ENCODE measurements around the gene IL17RE. TPM values are rescaled to one million over a fixed set of nuclear protein-coding genes. Genes with fewer than 3 reads are reported as not detected.

The IL17RE gene
- total and polyA plus RNA-seq, 2 of the 13 experiments (the other 11 are each of a cell fraction or from before 2014, with no cell fraction given) = 14.5 to 24.1 TPM

DNA sequence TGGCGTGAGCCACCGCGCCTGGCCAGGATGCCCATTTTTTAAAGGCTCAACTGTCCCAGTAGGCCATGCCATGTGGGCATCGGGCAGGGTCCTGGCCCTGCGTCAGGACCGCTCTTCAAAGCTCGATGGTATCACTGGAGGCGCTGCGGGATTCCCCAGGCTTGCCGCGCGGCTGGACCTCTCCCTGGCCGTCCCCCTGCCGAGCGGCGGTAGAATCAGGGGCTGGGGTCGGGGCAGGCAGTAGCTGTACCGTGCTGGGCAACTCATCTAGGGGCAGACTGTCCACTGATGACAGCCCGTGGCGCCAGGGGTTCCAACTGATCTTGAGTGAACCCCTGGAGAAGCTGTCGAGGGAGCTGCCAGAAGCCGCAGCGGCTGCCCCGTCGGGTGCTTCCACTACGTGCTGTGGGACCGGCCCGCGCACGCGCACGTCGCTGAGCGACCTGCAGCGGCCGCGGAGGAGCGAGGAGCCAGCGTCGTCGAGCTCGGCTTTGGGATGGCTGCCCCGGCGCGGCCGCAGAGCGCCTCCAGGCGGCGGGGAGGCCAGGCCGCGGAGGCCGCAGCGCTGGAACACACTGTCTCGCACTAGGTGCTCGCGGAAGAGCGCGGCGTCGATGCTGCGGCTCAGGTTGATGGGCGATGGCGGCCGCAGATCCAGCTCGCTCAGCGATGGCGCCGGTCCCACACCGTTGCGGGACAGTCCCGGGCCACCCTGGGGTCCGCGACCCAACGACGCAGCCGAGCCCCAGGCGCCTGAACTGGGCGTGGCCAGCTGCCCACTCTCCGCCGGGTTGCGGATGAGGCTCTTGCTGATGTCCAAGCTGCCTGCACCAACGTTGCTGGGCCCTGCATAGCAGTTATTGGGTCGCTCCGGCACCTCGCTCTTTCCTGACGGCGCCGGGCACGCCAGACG, 43.7 kb downstream of the IL17RE start (continued):
- TF ChIP-seq, protein P1, sequence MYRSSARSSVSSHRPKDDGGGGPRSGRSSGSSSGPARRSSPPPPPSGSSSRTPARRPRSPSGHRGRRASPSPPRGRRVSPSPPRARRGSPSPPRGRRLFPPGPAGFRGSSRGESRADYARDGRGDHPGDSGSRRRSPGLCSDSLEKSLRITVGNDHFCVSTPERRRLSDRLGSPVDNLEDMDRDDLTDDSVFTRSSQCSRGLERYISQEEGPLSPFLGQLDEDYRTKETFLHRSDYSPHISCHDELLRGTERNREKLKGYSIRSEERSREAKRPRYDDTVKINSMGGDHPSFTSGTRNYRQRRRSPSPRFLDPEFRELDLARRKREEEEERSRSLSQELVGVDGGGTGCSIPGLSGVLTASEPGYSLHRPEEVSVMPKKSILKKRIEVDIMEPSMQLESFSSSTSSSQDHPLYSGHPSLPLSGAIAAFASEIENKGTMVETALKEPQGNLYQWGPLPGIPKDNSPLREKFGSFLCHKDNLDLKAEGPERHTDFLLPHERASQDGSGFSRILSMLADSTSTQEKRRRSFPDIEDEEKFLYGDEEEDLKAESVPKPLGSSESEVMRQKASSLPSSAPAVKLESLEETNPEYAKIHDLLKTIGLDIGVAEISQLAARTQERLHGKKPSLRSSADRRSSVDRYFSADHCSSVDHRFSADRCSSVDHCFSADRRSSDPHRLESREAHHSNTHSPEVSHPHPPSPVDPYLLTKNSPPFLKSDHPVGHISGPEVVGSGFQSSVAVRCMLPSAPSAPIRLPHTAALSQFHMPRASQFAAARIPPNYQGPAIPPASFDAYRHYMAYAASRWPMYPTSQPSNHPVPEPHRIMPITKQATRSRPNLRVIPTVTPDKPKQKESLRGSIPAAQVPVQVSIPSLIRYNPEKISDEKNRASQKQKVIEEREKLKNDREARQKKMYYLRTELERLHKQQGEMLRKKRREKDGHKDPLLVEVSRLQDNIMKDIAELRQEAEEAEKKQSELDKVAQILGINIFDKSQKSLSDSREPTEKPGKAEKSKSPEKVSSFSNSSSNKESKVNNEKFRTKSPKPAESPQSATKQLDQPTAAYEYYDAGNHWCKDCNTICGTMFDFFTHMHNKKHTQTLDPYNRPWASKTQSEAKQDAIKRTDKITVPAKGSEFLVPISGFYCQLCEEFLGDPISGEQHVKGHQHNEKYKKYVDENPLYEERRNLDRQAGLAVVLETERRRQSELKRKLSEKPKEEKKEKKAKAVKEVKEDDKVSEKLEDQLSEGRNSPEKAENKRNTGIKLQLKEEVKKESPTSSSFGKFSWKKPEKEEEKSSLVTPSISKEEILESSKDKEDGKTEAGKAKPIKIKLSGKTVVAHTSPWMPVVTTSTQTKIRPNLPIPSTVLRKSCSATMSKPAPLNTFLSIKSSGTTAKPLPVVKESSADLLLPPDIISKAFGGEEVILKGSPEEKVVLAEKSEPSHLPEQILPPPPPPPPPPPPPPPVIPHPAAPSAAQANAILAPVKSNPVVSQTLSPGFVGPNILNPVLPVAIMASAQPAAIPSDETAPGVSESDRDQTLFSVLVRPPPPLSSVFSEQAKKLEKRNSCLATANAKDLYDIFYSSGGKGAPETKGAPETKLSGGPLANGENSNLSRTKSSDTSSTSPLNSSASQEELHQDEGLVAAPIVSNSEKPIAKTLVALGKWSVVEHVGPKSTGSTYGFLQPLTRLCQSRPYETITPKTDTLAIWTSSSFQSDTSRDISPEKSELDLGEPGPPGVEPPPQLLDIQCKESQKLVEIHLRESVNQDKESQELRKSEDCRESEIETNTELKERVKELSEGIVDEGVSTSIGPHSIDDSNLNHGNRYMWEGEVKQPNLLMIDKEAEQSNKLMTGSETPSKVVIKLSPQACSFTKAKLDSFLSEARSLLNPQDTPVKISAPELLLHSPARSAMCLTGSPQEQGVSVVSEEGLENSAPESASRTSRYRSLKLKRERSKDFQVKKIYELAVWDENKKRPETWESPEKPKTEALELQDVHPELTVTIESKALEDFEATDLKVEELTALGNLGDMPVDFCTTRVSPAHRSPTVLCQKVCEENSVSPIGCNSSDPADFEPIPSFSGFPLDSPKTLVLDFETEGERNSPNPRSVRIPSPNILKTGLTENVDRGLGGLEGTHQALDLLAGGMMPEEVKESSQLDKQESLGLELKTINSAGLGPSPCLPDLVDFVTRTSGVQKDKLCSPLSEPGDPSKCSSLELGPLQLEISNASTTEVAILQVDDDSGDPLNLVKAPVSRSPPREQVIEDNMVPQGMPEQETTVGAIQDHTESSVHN (CRISPR knock-in tag; IDR thresholded peaks at IDR 0.05) = no peak; the same call in 1 of the 2 replicates
- TF ChIP-seq ZNF619 (CRISPR knock-in tag; IDR thresholded peaks at IDR 0.05) (0 out of 2 replicates have a peak, but pooled peaks have one; percentile 50), ZNF382 (CRISPR knock-in tag; IDR thresholded peaks at IDR 0.05; ENCODE audit: borderline replicate concordance) (no peak), BRCA1 (CRISPR knock-in tag; IDR thresholded peaks at IDR 0.05) (no peak; the same call in 1 of the 2 replicates), ZNF317 (CRISPR knock-in tag; IDR thresholded peaks at IDR 0.05) (no peak), SNRNP70 (IDR thresholded peaks at IDR 0.05; ENCODE audit: low read depth, low read length) (no peak)
- TF ChIP-seq, protein P2, sequence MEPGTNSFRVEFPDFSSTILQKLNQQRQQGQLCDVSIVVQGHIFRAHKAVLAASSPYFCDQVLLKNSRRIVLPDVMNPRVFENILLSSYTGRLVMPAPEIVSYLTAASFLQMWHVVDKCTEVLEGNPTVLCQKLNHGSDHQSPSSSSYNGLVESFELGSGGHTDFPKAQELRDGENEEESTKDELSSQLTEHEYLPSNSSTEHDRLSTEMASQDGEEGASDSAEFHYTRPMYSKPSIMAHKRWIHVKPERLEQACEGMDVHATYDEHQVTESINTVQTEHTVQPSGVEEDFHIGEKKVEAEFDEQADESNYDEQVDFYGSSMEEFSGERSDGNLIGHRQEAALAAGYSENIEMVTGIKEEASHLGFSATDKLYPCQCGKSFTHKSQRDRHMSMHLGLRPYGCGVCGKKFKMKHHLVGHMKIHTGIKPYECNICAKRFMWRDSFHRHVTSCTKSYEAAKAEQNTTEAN (CRISPR knock-in tag; conservative IDR thresholded peaks at IDR 0.05) = peak; percentile 66; the same call in 1 of the 2 replicates
- TF ChIP-seq, protein P3, sequence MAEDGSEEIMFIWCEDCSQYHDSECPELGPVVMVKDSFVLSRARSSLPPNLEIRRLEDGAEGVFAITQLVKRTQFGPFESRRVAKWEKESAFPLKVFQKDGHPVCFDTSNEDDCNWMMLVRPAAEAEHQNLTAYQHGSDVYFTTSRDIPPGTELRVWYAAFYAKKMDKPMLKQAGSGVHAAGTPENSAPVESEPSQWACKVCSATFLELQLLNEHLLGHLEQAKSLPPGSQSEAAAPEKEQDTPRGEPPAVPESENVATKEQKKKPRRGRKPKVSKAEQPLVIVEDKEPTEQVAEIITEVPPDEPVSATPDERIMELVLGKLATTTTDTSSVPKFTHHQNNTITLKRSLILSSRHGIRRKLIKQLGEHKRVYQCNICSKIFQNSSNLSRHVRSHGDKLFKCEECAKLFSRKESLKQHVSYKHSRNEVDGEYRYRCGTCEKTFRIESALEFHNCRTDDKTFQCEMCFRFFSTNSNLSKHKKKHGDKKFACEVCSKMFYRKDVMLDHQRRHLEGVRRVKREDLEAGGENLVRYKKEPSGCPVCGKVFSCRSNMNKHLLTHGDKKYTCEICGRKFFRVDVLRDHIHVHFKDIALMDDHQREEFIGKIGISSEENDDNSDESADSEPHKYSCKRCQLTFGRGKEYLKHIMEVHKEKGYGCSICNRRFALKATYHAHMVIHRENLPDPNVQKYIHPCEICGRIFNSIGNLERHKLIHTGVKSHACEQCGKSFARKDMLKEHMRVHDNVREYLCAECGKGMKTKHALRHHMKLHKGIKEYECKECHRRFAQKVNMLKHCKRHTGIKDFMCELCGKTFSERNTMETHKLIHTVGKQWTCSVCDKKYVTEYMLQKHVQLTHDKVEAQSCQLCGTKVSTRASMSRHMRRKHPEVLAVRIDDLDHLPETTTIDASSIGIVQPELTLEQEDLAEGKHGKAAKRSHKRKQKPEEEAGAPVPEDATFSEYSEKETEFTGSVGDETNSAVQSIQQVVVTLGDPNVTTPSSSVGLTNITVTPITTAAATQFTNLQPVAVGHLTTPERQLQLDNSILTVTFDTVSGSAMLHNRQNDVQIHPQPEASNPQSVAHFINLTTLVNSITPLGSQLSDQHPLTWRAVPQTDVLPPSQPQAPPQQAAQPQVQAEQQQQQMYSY (CRISPR knock-in tag; IDR thresholded peaks at IDR 0.05) = no peak
- TF ChIP-seq, protein P4, sequence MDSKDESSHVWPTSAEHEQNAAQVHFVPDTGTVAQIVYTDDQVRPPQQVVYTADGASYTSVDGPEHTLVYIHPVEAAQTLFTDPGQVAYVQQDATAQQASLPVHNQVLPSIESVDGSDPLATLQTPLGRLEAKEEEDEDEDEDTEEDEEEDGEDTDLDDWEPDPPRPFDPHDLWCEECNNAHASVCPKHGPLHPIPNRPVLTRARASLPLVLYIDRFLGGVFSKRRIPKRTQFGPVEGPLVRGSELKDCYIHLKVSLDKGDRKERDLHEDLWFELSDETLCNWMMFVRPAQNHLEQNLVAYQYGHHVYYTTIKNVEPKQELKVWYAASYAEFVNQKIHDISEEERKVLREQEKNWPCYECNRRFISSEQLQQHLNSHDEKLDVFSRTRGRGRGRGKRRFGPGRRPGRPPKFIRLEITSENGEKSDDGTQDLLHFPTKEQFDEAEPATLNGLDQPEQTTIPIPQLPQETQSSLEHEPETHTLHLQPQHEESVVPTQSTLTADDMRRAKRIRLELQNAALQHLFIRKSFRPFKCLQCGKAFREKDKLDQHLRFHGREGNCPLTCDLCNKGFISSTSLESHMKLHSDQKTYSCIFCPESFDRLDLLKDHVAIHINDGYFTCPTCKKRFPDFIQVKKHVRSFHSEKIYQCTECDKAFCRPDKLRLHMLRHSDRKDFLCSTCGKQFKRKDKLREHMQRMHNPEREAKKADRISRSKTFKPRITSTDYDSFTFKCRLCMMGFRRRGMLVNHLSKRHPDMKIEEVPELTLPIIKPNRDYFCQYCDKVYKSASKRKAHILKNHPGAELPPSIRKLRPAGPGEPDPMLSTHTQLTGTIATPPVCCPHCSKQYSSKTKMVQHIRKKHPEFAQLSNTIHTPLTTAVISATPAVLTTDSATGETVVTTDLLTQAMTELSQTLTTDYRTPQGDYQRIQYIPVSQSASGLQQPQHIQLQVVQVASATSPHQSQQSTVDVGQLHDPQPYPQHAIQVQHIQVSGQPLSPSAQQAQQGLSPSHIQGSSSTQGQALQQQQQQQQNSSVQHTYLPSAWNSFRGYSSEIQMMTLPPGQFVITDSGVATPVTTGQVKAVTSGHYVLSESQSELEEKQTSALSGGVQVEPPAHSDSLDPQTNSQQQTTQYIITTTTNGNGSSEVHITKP (CRISPR knock-in tag; IDR thresholded peaks at IDR 0.05; ENCODE audit: low read depth) = no peak

All from HepG2 (cell line).